ENCODE data around the gene UBC.
"Not testable (repeated sequence)": the region's sequence is repeated elsewhere in the genome, so short reads cannot be mapped to it uniquely, and the experiment has no call there.

Gene UBC

DNA sequence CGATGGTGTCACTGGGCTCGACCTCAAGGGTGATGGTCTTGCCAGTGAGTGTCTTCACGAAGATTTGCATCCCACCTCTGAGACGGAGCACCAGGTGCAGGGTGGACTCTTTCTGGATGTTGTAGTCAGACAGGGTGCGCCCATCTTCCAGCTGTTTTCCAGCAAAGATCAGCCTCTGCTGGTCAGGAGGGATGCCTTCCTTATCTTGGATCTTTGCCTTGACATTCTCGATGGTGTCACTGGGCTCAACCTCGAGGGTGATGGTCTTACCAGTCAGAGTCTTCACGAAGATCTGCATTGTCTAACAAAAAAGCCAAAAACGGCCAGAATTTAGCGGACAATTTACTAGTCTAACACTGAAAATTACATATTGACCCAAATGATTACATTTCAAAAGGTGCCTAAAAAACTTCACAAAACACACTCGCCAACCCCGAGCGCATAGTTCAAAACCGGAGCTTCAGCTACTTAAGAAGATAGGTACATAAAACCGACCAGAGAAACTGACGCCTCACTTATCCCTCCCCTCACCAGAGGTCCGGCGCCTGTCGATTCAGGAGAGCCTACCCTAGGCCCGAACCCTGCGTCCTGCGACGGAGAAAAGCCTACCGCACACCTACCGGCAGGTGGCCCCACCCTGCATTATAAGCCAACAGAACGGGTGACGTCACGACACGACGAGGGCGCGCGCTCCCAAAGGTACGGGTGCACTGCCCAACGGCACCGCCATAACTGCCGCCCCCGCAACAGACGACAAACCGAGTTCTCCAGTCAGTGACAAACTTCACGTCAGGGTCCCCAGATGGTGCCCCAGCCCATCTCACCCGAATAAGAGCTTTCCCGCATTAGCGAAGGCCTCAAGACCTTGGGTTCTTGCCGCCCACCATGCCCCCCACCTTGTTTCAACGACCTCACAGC is 717 bp downstream of the UBC start:
- no peak for DNase-seq

DNA sequence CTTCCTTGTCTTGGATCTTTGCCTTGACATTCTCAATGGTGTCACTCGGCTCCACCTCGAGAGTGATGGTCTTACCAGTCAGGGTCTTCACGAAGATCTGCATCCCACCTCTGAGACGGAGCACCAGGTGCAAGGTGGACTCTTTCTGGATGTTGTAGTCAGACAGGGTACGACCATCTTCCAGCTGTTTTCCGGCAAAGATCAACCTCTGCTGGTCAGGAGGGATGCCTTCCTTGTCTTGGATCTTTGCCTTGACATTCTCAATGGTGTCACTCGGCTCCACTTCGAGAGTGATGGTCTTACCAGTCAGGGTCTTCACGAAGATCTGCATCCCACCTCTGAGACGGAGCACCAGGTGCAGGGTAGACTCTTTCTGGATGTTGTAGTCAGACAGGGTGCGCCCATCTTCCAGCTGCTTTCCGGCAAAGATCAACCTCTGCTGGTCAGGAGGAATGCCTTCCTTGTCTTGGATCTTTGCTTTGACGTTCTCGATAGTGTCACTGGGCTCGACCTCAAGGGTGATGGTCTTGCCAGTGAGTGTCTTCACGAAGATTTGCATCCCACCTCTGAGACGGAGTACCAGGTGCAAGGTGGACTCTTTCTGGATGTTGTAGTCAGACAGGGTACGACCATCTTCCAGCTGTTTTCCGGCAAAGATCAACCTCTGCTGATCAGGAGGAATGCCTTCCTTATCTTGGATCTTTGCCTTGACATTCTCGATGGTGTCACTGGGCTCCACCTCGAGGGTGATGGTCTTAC is 1.7 kb downstream of the UBC start:
- DNase-seq = not testable (repeated sequence)

DNA sequence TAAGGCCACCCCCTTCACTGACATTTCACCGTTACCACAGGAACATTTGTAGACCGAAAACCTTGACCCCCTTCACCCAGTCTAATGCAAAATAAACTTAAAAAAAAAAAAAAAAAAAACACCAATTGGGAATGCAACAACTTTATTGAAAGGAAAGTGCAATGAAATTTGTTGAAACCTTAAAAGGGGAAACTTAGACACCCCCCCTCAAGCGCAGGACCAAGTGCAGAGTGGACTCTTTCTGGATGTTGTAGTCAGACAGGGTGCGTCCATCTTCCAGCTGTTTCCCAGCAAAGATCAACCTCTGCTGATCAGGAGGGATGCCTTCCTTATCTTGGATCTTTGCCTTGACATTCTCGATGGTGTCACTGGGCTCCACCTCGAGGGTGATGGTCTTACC is 2.9 kb downstream of the UBC start:
- DNase-seq = not testable (repeated sequence)

DNA sequence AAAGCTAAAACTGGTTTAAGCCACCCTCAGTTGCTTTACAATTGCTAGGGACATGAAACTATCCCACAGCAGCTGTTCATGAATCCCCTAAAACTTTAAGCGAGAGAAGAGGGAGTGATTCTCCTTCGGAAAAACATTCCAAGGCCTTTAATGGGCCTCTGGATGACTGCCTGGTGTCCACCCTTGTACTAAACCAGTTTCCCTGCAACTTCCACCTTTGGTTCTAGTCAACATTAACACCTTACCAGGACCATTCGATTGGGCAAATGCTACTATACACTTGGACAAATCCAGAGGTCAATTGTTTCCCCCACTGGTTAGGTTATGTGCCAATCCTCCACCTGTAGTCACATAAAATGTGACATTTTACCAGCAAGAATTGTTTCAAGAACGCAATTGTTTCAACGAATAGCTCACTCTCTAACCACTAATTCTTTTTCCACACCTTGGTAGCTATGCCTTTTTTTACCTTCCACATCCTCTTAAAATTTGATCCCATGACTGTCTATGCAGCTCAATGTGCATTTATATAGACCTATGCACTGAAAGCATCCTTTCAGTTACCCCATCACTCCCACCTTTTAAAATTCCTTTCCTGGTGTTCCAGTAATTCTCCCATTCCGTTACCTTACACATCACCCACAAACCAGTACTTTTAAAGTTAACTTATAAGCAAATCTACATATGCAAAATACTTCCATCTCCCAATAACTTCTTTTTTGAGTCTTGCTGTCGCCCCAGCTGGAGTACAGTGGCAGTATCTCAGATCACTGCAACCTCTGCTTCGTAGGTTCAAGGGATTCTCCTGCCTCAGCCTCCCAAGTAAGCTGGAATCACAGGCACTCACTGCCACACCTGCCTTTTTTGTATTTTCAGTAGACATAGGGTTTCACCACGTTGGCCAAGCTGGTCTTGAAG is 3.6 kb downstream of the UBC start:
- DNase-seq = no peak

GRCh38 chr12:124909831-124910560 is 4.5 kb downstream of the UBC start:
- DNase-seq = no peak

- no peak for DNase-seq
Observed at GRCh38 chr12:124906606-124907261, 7.7 kb downstream of the UBC start.

GRCh38 chr12:124904306-124905098 is 9.9 kb downstream of the UBC start:
- DNase-seq = no peak

- no peak for DNase-seq
Observed at GRCh38 chr12:124902916-124903315, 11.5 kb downstream of the UBC start.

GRCh38 chr12:124901003-124901402 is 13.4 kb downstream of the UBC start:
- no peak for DNase-seq

GRCh38 chr12:124900345-124900795 is 14.1 kb downstream of the UBC start:
- peak; percentile 27 for DNase-seq

GRCh38 chr12:124898923-124899294 is 15.5 kb downstream of the UBC start:
- no peak for DNase-seq

- peak; percentile 69 for DNase-seq
Observed at GRCh38 chr12:124898200-124898922, 16.1 kb downstream of the UBC start.

- DNase-seq = no peak
Observed at GRCh38 chr12:124896461-124896860, 18.0 kb downstream of the UBC start.

DNA sequence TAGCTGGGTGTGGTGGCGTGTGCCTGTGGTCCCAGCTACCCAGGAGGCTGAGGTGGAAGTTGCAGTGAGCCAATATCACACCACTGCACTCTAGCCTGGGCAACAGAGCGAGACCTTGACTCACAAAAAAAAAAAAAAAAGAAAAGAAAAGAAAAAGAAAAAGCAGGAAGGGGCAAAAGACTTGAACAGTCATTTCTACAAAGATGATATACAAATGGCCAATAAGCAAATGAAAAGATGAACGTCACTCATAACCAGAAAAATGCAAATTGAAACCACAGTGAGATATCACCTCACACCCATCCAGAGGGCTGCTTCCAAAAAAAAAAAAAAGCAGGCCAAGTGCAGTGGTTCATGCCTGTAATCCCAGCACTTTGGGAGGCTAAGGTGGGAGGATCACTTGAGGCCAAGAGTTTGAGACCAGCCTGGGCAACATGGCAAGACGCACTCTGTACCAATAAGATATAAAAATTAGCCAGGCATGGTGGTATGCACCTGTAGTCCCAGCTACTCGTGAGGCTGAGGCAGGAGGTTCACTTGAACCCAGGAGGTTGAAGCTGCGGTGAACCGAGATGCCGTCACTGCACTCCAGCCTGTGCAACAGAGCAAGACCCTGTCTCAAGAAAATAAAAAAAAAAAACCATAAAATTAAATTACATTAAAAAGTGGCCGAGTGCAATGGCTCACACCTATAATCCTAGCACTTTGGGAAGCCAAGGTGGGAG is 20.5 kb downstream of the UBC start:
- DNase-seq = no peak

GRCh38 chr12:124888260-124888659 is 26.2 kb downstream of the UBC start:
- no peak for DNase-seq

DNA sequence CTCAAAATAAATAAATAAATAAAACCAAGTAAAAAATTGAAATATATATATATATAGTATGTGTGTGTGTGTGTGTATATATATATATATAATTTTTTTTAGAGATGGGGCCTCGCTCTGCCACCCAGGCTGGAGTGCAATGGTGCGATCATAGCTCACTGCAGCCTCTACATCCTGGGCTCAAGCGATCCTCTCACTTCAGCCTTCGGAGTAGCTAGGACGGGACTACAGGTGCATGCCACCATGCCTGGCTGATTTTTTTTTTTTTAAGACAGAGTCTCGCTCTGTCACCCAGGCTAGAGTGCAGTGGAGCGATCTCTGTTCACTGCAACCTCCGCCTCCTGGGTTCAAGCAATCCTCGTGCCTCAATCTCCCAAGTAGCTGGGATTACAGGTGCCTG is 26.7 kb downstream of the UBC start:
- DNase-seq = not testable (repeated sequence)

GRCh38 chr12:124884587-124885438 is 29.6 kb downstream of the UBC start:
- peak; percentile 85 for DNase-seq
